Mammary epithelial cell (primary cell): ENCODE measurements around the gene AMIGO1.

Source experiments
- CTCF ChIP-seq, 2 donors: IDR thresholded peaks in 1 of 2; conservative IDR thresholded peaks in 1 of 2; 2 replicates each; pipeline ENCODE4 v1.5.1; 2011 to 2012; ENCODE audit warnings: inconsistent platforms in 2 of 2, low read length in 2 of 2, mild to moderate bottlenecking in 2 of 2, control low read depth in 1 of 2, low read depth in 1 of 2; ENCODE audit not compliant: insufficient read depth in 1 of 2; ENCODE audit errors: extremely low read depth in 1 of 2
- EZH2 ChIP-seq: IDR thresholded peaks from 2 replicates; pipeline ENCODE4 v1.6.1; 2012; ENCODE audit warnings: low read length, inconsistent platforms, borderline replicate concordance

GRCh38 chr1:109495738-109496137 lies 13.8 kb downstream of the AMIGO1 start:
- TF ChIP-seq EZH2 (no peak), CTCF (conservative IDR thresholded peaks at IDR 0.05 in 1 of 2, IDR thresholded peaks at IDR 0.05 in 1 of 2; ENCODE audit: extremely low read depth in 1 of 2, insufficient read depth in 1 of 2, low read depth in 1 of 2, low read length in 2 of 2) (no peak)
